ENCODE measurements around the gene PPP1R14D. TPM values are rescaled to one million over a fixed set of nuclear protein-coding genes. Genes with fewer than 3 reads are reported as not detected.

The PPP1R14D gene
- total and polyA plus RNA-seq, 2 of the 8 experiments (the other 6 are each of a cell fraction or from before 2014, with no cell fraction given), result not detected

GRCh38 chr15:40877694-40878093 lies 49.2 kb upstream of the PPP1R14D start (continued):
- TF ChIP-seq RFX5 (IDR thresholded peaks at IDR 0.05; ENCODE audit: borderline replicate concordance, low read depth, low read length) (no peak), SIN3A (conservative IDR thresholded peaks at IDR 0.05 in 1 of 2, IDR thresholded peaks at IDR 0.05 in 1 of 2; ENCODE audit: low read depth in 1 of 2, low read length in 2 of 2) (no peak), GABPA (IDR thresholded peaks at IDR 0.05; ENCODE audit: borderline replicate concordance, insufficient read depth, low read length) (no peak), ZNF274 (IDR thresholded peaks at IDR 0.05; ENCODE audit: borderline replicate concordance, extremely low read depth, low read length) (no peak)
